A673 (cell line): ENCODE measurements around the gene CAPN10.

Experiments
- EZH2 ChIP-seq: fragments of 200-600 bp; sonication (generic); IDR thresholded peaks from 2 replicates; pipeline ENCODE4 v1.6.1; 2017; ENCODE audit warnings: borderline replicate concordance, low read depth, mild to moderate bottlenecking, mixed read lengths, antibody characterized with exemption, low read length; ENCODE audit not compliant: poor library complexity, severe bottlenecking
- TF ChIP-seq, protein P1 (sequence below): fragments of 300-800, 200-600 bp; sonication (generic); conservative IDR thresholded peaks from 2 replicates; pipeline ENCODE4 v1.5.1; 2017; ENCODE audit warnings: low read depth, mild to moderate bottlenecking, antibody characterized with exemption, low read length, moderate library complexity, mixed read lengths

- TF ChIP-seq, protein P1, sequence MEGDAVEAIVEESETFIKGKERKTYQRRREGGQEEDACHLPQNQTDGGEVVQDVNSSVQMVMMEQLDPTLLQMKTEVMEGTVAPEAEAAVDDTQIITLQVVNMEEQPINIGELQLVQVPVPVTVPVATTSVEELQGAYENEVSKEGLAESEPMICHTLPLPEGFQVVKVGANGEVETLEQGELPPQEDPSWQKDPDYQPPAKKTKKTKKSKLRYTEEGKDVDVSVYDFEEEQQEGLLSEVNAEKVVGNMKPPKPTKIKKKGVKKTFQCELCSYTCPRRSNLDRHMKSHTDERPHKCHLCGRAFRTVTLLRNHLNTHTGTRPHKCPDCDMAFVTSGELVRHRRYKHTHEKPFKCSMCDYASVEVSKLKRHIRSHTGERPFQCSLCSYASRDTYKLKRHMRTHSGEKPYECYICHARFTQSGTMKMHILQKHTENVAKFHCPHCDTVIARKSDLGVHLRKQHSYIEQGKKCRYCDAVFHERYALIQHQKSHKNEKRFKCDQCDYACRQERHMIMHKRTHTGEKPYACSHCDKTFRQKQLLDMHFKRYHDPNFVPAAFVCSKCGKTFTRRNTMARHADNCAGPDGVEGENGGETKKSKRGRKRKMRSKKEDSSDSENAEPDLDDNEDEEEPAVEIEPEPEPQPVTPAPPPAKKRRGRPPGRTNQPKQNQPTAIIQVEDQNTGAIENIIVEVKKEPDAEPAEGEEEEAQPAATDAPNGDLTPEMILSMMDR: no peak
- TF ChIP-seq EZH2: no peak
Measured at GRCh38 chr2:240598311-240598911, 11.9 kb downstream of the CAPN10 start.
